IMR-90 (cell line): ENCODE results near the gene LIMS1.
"Not testable (repeated sequence)": the region's sequence is repeated elsewhere in the genome, so short reads cannot be mapped to it uniquely, and the experiment has no call there.

ENCODE experiments used
- MAZ ChIP-seq: IDR thresholded peaks from 2 replicates; pipeline ENCODE4 v1.6.1; 2012; ENCODE audit warnings: low read depth, mild to moderate bottlenecking, low read length, improper control_type of control experiment, moderate library complexity, borderline replicate concordance
- POLR2A ChIP-seq: IDR thresholded peaks from 2 replicates; pipeline ENCODE4 v1.6.1; 2012; ENCODE audit warnings: mild to moderate bottlenecking, low read depth, low read length
- RFX5 ChIP-seq: IDR thresholded peaks from 2 replicates; pipeline ENCODE4 v1.8.0; 2012; ENCODE audit warnings: low read depth, mild to moderate bottlenecking, low read length, moderate library complexity
- USF2 ChIP-seq: fragments of 150-350 bp; IDR thresholded peaks from 2 replicates; pipeline ENCODE4 v1.6.1; 2017; ENCODE audit warnings: mild to moderate bottlenecking, antibody characterized with exemption, low read length, low read depth
- TF ChIP-seq, protein P1 (sequence below): conservative IDR thresholded peaks from 2 replicates; pipeline ENCODE4 v1.5.1; 2012; ENCODE audit warnings: mild to moderate bottlenecking, low read depth, low read length, improper control_type of control experiment

- TF ChIP-seq, protein P1, sequence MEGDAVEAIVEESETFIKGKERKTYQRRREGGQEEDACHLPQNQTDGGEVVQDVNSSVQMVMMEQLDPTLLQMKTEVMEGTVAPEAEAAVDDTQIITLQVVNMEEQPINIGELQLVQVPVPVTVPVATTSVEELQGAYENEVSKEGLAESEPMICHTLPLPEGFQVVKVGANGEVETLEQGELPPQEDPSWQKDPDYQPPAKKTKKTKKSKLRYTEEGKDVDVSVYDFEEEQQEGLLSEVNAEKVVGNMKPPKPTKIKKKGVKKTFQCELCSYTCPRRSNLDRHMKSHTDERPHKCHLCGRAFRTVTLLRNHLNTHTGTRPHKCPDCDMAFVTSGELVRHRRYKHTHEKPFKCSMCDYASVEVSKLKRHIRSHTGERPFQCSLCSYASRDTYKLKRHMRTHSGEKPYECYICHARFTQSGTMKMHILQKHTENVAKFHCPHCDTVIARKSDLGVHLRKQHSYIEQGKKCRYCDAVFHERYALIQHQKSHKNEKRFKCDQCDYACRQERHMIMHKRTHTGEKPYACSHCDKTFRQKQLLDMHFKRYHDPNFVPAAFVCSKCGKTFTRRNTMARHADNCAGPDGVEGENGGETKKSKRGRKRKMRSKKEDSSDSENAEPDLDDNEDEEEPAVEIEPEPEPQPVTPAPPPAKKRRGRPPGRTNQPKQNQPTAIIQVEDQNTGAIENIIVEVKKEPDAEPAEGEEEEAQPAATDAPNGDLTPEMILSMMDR: not testable (repeated sequence)
- not testable (repeated sequence) for TF ChIP-seq MAZ, POLR2A, RFX5, USF2
Measured at GRCh38 chr2:108512431-108512830, 21.8 kb upstream of the LIMS1 start.
